ENCODE data around the gene KAT2A.

DNA sequence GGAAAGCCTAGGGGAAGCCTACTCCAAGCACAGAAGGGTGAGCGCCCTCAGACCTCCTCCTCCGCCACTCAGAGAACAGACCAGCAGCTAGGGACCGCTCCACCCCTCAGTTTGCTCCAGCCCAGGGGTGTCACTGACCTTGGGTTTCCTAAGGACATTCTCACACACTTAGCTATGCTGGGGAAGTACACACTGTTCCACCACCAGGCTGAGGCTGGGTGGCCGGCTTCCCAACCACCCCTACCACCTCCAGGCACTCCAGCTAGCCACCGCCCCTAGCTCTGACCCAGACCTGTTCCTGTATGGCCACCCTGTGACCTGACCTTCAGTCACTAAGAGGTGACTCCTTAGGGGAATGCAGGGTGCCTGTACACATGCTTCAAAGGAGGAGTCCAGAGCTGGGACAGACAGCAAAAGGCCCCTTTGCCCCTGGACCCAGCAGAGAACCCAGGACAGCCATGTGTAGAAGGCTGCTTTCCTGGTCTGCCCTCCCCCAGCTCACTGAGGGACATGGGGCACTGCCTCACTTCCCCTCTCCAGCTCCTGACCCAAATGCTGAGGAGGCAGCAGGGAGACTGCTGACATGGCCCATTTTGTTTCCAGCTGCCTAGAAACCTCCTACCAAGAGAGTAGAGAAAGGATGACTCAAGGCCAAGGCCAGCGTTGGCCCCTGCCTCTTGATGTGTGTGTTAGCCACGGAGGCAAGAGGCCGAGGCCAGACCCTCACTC is 8.1 kb upstream of the KAT2A start:
- TF ChIP-seq, protein P1, sequence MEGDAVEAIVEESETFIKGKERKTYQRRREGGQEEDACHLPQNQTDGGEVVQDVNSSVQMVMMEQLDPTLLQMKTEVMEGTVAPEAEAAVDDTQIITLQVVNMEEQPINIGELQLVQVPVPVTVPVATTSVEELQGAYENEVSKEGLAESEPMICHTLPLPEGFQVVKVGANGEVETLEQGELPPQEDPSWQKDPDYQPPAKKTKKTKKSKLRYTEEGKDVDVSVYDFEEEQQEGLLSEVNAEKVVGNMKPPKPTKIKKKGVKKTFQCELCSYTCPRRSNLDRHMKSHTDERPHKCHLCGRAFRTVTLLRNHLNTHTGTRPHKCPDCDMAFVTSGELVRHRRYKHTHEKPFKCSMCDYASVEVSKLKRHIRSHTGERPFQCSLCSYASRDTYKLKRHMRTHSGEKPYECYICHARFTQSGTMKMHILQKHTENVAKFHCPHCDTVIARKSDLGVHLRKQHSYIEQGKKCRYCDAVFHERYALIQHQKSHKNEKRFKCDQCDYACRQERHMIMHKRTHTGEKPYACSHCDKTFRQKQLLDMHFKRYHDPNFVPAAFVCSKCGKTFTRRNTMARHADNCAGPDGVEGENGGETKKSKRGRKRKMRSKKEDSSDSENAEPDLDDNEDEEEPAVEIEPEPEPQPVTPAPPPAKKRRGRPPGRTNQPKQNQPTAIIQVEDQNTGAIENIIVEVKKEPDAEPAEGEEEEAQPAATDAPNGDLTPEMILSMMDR (IDR thresholded peaks at IDR 0.05), result no peak
- TF ChIP-seq POLR2A (IDR thresholded peaks at IDR 0.05), result no peak
- no peak for TF ChIP-seq EP300 (IDR thresholded peaks at IDR 0.05)
